ENCODE data around the gene NOP9. TPM values are rescaled to one million over a fixed set of nuclear protein-coding genes. Genes with fewer than 3 reads are reported as not detected.

The NOP9 gene
- polyA plus RNA-seq, 1 experiment, result 16.3 TPM

- no peak for DNase-seq (ENCODE audit: low read depth)
- Histone ChIP-seq H3K27me3 (ENCODE audit: control insufficient read depth, insufficient read depth, low read length) (no peaks in the 10 kb centered on the region), H3K36me3 (ENCODE audit: control insufficient read depth, insufficient read depth, low read length) (no peaks in the 10 kb centered on the region), H3K4me3 (ENCODE audit: low read depth, low read length) (no peak overlapping the region)
- TF ChIP-seq CTCF (IDR thresholded peaks at IDR 0.05; ENCODE audit: insufficient read depth, low read depth, low read length), result no peak
- ChIA-PET POLR2A (no interaction called here), CTCF (interaction anchor here (0.7 to 9.7 kb wide), 3 partner anchors 13 to 32 kb away, joined by 3 to 47 read pairs (median 3); partner anchors contain the start of genes DHRS1, NOP9 and RABGGTA)
These were observed 15.7 kb upstream of the NOP9 start for GRCh38 chr14:24283796-24284460.

GRCh38 chr14:24284501-24285035 is 15.1 kb upstream of the NOP9 start:
- POLR2A ChIA-PET, result no interaction called here
- CTCF ChIA-PET, result interaction anchor here (0.8 to 9.7 kb wide), 5 partner anchors 11 to 41 kb away, joined by 3 to 47 read pairs (median 3); partner anchors contain the start of genes CIDEB, DHRS1 and NOP9
- Histone ChIP-seq H3K36me3 (ENCODE audit: control insufficient read depth, insufficient read depth, low read length) (no peaks in the 10 kb centered on the region), H3K27me3 (ENCODE audit: control insufficient read depth, insufficient read depth, low read length) (no peaks in the 10 kb centered on the region), H3K4me3 (ENCODE audit: low read depth, low read length) (no peak overlapping the region)
- TF ChIP-seq CTCF (IDR thresholded peaks at IDR 0.05; ENCODE audit: insufficient read depth, low read depth, low read length), result no peak
- no peak for DNase-seq (ENCODE audit: low read depth)

DNA sequence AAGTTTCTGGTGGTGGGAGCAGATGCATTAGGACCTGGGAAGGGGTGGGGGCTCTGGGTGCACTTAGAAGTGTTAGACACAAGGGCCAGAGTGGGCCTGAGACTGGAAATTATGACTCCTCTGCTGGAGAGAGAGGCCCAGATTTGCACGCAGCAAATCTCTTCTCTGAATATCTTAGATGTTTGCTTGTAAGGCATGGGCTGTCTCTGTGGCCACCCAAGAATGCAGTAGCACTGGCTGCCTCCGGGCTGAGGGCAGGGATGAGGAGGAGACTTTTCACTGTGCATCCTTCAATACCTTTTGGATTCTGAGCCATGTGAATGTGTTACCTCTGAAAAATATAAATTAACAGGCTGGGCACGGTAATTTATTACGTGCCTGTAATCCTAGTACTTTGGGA is 14.3 kb upstream of the NOP9 start:
- H3K36me3 ChIP-seq (ENCODE audit: control insufficient read depth, insufficient read depth, low read length), result no peaks in the 10 kb centered on the region
- no peak for TF ChIP-seq CTCF (IDR thresholded peaks at IDR 0.05; ENCODE audit: insufficient read depth, low read depth, low read length)
- no peak for DNase-seq (ENCODE audit: low read depth)
- no peaks in the 10 kb centered on the region for H3K27me3 ChIP-seq (ENCODE audit: control insufficient read depth, insufficient read depth, low read length)
- ChIA-PET POLR2A (no interaction called here), CTCF (interaction anchor here (0.6 to 9.7 kb wide), 6 partner anchors 12 to 57 kb away, joined by 3 to 47 read pairs (median 3); partner anchors contain the start of genes CIDEB, DHRS1, NOP9 and TINF2)
- no peak overlapping the region for H3K4me3 ChIP-seq (ENCODE audit: low read depth, low read length)

GRCh38 chr14:24286996-24287395 is 12.7 kb upstream of the NOP9 start:
- CTCF ChIA-PET, result interaction anchor here (0.8 to 9.7 kb wide), 3 partner anchors 10 to 44 kb away, joined by 3 to 47 read pairs (median 11); partner anchors contain the start of genes DHRS1, NOP9 and TINF2
- POLR2A ChIA-PET, result no interaction called here

More at GRCh38 chr14:24286996-24287395, 12.7 kb upstream of the NOP9 start:
- no peak for TF ChIP-seq CTCF (IDR thresholded peaks at IDR 0.05; ENCODE audit: insufficient read depth, low read depth, low read length)
- Histone ChIP-seq H3K36me3 (ENCODE audit: control insufficient read depth, insufficient read depth, low read length) (peaks cover 3% of the 10 kb centered on the region; the same call in 1 of the 2 replicates), H3K4me3 (ENCODE audit: low read depth, low read length) (no peak overlapping the region), H3K27me3 (ENCODE audit: control insufficient read depth, insufficient read depth, low read length) (no peaks in the 10 kb centered on the region)
- no peak for DNase-seq (ENCODE audit: low read depth)

Data from BJ (cell line).